ENCODE data around the gene CAMK2N2. TPM values are rescaled to one million over a fixed set of nuclear protein-coding genes. Genes with fewer than 3 reads are reported as not detected.

The CAMK2N2 gene
- total and polyA plus RNA-seq, 9 of the 15 experiments (the other 6 are each of a cell fraction or from before 2014, with no cell fraction given): 0.08 to 0.22 (median 0.11) TPM; not detected in 5

GRCh38 chr3:184298759-184299487, 37.6 kb upstream of the CAMK2N2 start, which contains the start of gene PSMD2:
Gene PSMD2 (plus strand): TSS chr3:184299241. CDS start chr3:184299267, 26 bp downstream.
- Histone ChIP-seq H3K9me3 (replicated peaks; ENCODE audit: control insufficient read depth, insufficient read depth, low read depth, low read length) (no peaks in the 10 kb centered on the region), H3K4me1 (replicated peaks in 1 of 2; ENCODE audit: control insufficient read depth in 2 of 2, insufficient read depth in 2 of 2, low read length in 2 of 2) (peaks cover 7 to 9% of the 10 kb centered on the region in 2 experiments; a peak in 4 of 5 replicates), H3K36me3 (ENCODE audit: control insufficient read depth, insufficient read depth, low read length) (peaks cover 41% of the 10 kb centered on the region), H3K79me2 (ENCODE audit: control insufficient read depth, insufficient read depth, low read length) (peaks cover 30% of the 10 kb centered on the region), H3K4me2 (ENCODE audit: insufficient read depth, low read length) (peak within 1 kb of the TSS; percentile 94), H3K27ac (ENCODE audit: extremely low read depth, low read depth, low read length) (peak within 1 kb of the TSS; percentile 88), H4K20me1 (replicated peaks; ENCODE audit: control insufficient read depth, insufficient read depth, low read length) (no peaks in the 10 kb centered on the region; the same call in 1 of the 2 replicates), H3K9me1 (ENCODE audit: control insufficient read depth, insufficient read depth, low read length) (no peaks in the 10 kb centered on the region), H3K27me3 (ENCODE audit: control insufficient read depth in 2 of 2, insufficient read depth in 2 of 2, low read length in 2 of 2) (no peaks in the 10 kb centered on the region), H3K4me3 (peak within 1 kb of the TSS; percentile 84), H3K9ac (ENCODE audit: insufficient read depth in 1 of 2, low read depth in 2 of 2, low read length in 2 of 2) (peak within 1 kb of the TSS; percentile 87 to 98), H2AFZ (ENCODE audit: low read depth, low read length) (peak within 1 kb of the TSS; percentile 99)
- peak; percentile 97 to 99 (median 98) for DNase-seq (ENCODE audit: extremely low read depth in 1 of 4, low spot score in 3 of 4)
- BruUV-seq (replicated peaks): no TSS peak
- intact Hi-C loops (cut with micrococcal nuclease): loop anchor here (2.0 to 5.0 kb wide), 3 partner anchors 16 to 127 kb away; partner anchors contain the start of genes ALG3, AP2M1, EEF1AKMT4 and EIF4G1
- ATAC-seq: peak; percentile 98
- FAIRE-seq: peak; percentile 87
- 2% methylated on average over 43 of the region's 78 CpGs for WGBS (ENCODE audit: insufficient coverage, low coverage, missing lambda C conversion rate)
- in situ Hi-C loops (cut with MboI): no loop called here
- POLR2A ChIA-PET: interaction anchor here (0.6 to 1.4 kb wide), 4 partner anchors 10 to 66 kb away, joined by 3 to 8 read pairs (median 4); no protein-coding TSS in a partner anchor
- CTCF ChIA-PET (ENCODE audit: low intra/inter-chr PET ratio): no interaction called here
- TF ChIP-seq HOXB6 (CRISPR knock-in tag; IDR thresholded peaks at IDR 0.05; ENCODE audit: borderline replicate concordance): no peak
- peak; percentile 93 for TF ChIP-seq NR2C2 (CRISPR knock-in tag; IDR thresholded peaks at IDR 0.05)
- TF ChIP-seq NR2C2 (tag; IDR thresholded peaks at IDR 0.05): peak; percentile 99
- peak; percentile 91 for TF ChIP-seq POLR2A (conservative IDR thresholded peaks at IDR 0.05)
- TF ChIP-seq DPF2 (IDR thresholded peaks at IDR 0.05): 0 out of 2 replicates have a peak, but pooled peaks have one; percentile 4
- no peak for TF ChIP-seq MXD1 (CRISPR knock-in tag; IDR thresholded peaks at IDR 0.05; ENCODE audit: borderline replicate concordance, poor library complexity, severe bottlenecking)
- no peak for TF ChIP-seq HNRNPH1 (optimal IDR thresholded peaks at IDR 0.05; ENCODE audit: low read depth, low read length)
- TF ChIP-seq MEF2A (IDR thresholded peaks at IDR 0.05; ENCODE audit: control insufficient read depth, low read depth, low read length): no peak
- TF ChIP-seq ZFX (CRISPR knock-in tag; IDR thresholded peaks at IDR 0.05): peak; percentile 93
- TF ChIP-seq JUN (IDR thresholded peaks at IDR 0.05; ENCODE audit: borderline replicate concordance, low read depth, low read length): no peak
- TF ChIP-seq JUN (CRISPR knock-in tag; IDR thresholded peaks at IDR 0.05; ENCODE audit: borderline replicate concordance): no peak
- TF ChIP-seq MXI1 (IDR thresholded peaks at IDR 0.05; ENCODE audit: low read depth, low read length): no peak
- TF ChIP-seq ZNF695 (CRISPR knock-in tag; IDR thresholded peaks at IDR 0.05): no peak
- TF ChIP-seq ZNF175 (CRISPR knock-in tag; IDR thresholded peaks at IDR 0.05; ENCODE audit: low read depth): no peak
- TF ChIP-seq TCF3 (CRISPR knock-in tag; IDR thresholded peaks at IDR 0.05): no peak
- TF ChIP-seq RBFOX2 (IDR thresholded peaks at IDR 0.05; ENCODE audit: low read depth, low read length): peak; percentile 82
- no peak for TF ChIP-seq NFATC3 (IDR thresholded peaks at IDR 0.05)
- TF ChIP-seq C11orf30 (IDR thresholded peaks at IDR 0.05; ENCODE audit: low read depth): peak; percentile 61
- no peak for TF ChIP-seq ZNF165 (CRISPR knock-in tag; IDR thresholded peaks at IDR 0.05; ENCODE audit: borderline replicate concordance)
- no peak for TF ChIP-seq E2F8 (IDR thresholded peaks at IDR 0.05; ENCODE audit: low read depth, partially characterized antibody)
- no peak for TF ChIP-seq MCM7 (IDR thresholded peaks at IDR 0.05)

Data from K562 (cell line).